ENCODE results near the gene COL10A1. TPM values are rescaled to one million over a fixed set of nuclear protein-coding genes. Genes with fewer than 3 reads are reported as not detected.

Gene COL10A1
- total RNA-seq, 2 donors from 2014 or later, result not detected

- H3K9me3 Mint-ChIP-seq, result no peaks in the 10 kb centered on the region
- H3K4me3 Mint-ChIP-seq, result no peak overlapping the region
- no peak for TF ChIP-seq CTCF (conservative IDR thresholded peaks at IDR 0.05)
- no peaks in the 10 kb centered on the region for H3K27me3 Mint-ChIP-seq (ENCODE audit: insufficient read depth)
- no peaks in the 10 kb centered on the region for H3K9me3 ChIP-seq (ENCODE audit: control insufficient read depth, low read length)
- DNase-seq, result no peak
- H3K4me3 ChIP-seq (ENCODE audit: low read length), result no peak overlapping the region
- peaks cover 19% of the 10 kb centered on the region for H3K4me1 ChIP-seq (ENCODE audit: control insufficient read depth, insufficient read depth, low read length)
- no peaks in the 10 kb centered on the region for H3K36me3 Mint-ChIP-seq (ENCODE audit: low read depth)
- H3K27ac Mint-ChIP-seq, result no peak overlapping the region
- no peaks in the 10 kb centered on the region for H3K27me3 ChIP-seq (ENCODE audit: control insufficient read depth, insufficient read depth, low read length, poor library complexity, severe bottlenecking)
- H3K4me1 Mint-ChIP-seq, result peaks cover 23% of the 10 kb centered on the region
- no peaks in the 10 kb centered on the region for H3K36me3 ChIP-seq (ENCODE audit: control insufficient read depth, insufficient read depth, low read length)
- H3K9ac ChIP-seq (ENCODE audit: extremely low read depth, low read length, poor library complexity, severe bottlenecking), result no peak overlapping the region
- 93 to 100% methylated on average over 1 of the region's 1 CpG for WGBS, 2 experiments (ENCODE audit: insufficient coverage in 1 of 2, insufficient read length in 1 of 2)
- H3K27ac ChIP-seq (ENCODE audit: low read depth, low read length), result no peak overlapping the region
Measured at GRCh38 chr6:116070101-116070500, 55.8 kb downstream of the COL10A1 start.

Other genes starting within 250 kb of the COL10A1 start
- gene FRK, start 65.2 kb downstream of the COL10A1 start, total RNA-seq, result 1 to 10 TPM; 1.4 to 2.9 TPM
- gene NT5DC1, start 25.3 kb downstream of the COL10A1 start, total RNA-seq, result 100 to 1,000 TPM in 1 of 2 donors, 10 to 100 TPM in 1; 83.0 to 136 TPM
- 10 to 100 TPM; 27.1 to 27.2 TPM for gene TSPYL4, start 127.9 kb upstream of the COL10A1 start, total RNA-seq
- gene TSPYL1, start 153.8 kb upstream of the COL10A1 start, total RNA-seq, result 10 to 100 TPM; 73.4 to 80.6 TPM
- gene DSE, start 244.8 kb upstream of the COL10A1 start, total RNA-seq, result 10 to 100 TPM; 42.3 to 44.3 TPM

Data from endodermal cell (in vitro differentiated cells).